Measurements from ENCODE around the gene ZNF385D.

ZNF385D gene

GRCh38 chr3:21750831-21751391, at the start of gene ZNF385D:
ZNF385D (minus strand) TSS chr3:21751210; CDS start chr3:21750916, 294 bp downstream.
- no peak for FAIRE-seq

DNA sequence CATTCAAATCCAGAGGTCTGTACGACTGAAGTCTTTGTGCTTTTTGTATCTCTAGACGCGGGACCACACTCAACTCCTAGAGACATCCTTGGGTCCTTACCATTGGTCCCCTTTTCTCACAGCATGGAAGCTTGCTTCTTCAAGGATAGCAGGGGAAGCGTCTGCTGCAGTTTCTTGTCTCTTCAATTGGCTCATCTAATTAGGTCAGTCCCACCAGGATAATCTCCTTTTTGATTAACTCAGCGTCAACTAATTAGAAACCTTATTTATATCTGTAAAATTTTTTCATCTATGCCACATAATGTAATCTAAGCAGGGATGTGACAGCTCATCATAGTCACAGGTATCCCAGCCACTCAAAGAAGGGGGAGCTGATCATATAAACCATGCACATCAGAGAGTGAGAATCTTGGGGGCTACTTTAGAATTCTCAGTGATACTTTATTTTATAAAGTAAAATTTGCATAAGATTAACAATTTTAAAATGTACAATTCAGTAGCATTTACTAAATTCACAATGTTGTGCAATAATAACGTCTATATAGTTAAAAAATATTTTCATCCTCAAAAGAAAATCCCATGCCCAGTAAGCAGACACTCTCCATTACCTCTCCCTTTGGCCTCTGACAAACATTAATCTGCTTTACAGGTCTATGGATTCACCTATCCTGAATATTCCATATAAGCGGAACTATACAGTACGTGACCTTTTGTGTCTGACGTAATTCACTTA, 47.5 kb upstream of the ZNF385D start:
- no peak for FAIRE-seq

DNA sequence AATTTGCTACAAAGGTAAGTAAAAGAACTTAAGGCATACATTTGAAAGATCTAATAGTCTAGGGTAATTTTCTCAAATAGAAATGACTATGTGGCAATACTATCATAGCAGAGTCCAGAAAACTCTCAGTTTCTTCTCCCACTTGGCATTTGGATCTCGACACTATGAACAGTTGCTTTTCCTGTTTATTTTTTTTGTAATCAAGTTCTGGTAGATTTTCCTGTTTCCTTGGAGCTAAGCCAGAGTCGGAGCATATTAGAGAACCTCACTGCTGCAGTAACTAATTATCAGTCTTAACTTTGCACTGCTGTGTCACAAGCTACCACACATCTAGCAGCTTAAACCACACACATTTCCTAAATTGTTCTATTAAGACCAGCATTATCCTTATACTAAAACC, 44.9 kb upstream of the ZNF385D start:
- no peak for FAIRE-seq

DNA sequence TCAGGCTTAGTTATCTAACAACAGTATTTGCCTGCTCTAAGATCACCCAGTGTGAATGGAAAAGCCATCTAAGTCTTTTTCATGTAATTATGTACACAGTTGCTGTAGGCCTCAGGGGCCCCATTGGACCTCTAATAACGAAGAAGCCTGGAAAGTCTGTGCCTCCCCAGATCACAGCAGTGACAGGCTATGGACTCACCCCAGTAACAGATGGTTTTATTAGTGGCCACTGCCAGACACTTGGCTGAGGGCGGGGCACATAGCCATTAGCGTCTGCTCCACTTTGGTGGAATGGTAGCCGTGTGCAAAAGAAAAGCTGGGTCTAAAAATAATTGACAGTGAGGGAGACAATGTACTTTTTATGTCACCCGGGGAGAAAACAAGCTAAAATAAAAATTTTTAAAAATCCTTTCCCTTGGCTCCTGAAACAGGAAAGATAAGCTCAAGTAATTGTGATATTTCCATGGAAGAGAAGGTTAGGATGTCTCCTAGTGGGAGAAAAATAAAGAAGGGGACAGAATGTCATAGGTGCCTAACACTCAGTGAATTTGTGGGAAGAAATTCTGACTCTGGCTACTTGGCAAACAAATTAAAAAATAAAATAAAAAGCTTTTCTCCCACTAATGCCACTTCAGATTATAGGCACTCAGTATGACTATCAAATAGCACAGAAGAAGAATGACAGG, 44.3 kb upstream of the ZNF385D start:
- FAIRE-seq, result no peak

DNA sequence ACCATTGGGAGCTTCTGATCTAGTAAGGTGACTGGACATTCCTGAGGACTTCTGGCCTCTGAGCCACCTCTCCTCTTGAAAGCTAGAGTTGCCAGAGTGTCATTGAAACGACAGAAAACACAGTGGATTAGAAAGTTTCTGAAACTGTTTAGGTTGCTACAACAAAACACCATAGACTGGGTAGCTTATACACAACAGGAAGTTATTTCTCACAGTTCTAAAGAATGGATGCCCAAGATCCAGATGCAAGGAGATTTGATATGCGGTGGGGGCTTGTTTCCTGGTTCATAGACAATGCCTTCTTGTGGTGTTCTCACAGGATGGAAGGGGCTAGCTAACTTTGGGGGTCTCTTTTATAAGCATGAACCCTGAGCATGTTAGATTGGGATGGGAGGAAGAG, 43.3 kb upstream of the ZNF385D start:
- FAIRE-seq, result no peak

GRCh38 chr3:21792176-21792575, 41.2 kb upstream of the ZNF385D start:
- FAIRE-seq, result no peak

GRCh38 chr3:21791356-21791755, 40.3 kb upstream of the ZNF385D start:
- FAIRE-seq, result no peak

- no peak for FAIRE-seq
Observed at GRCh38 chr3:21790466-21790865, 39.5 kb upstream of the ZNF385D start.

DNA sequence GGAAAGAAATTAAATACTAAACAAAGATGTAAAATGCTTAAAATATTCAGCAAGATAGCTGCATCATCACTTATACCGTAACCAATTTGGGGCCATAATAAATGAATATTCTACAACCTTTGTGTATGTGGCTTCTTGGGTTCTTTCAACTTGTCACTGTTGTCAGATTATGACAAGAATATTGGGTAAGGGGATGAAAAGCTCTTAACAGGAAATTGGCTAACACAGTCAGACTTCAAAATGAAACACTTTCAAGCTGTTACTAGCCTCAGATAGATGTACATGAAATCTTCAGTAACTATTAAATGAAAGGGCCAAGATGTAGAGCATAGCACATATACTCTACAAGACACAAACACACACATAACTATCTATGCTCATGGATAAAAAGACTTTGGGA, 38.7 kb upstream of the ZNF385D start:
- no peak for FAIRE-seq

GRCh38 chr3:21786438-21786797, 35.4 kb upstream of the ZNF385D start:
- FAIRE-seq, result no peak

DNA sequence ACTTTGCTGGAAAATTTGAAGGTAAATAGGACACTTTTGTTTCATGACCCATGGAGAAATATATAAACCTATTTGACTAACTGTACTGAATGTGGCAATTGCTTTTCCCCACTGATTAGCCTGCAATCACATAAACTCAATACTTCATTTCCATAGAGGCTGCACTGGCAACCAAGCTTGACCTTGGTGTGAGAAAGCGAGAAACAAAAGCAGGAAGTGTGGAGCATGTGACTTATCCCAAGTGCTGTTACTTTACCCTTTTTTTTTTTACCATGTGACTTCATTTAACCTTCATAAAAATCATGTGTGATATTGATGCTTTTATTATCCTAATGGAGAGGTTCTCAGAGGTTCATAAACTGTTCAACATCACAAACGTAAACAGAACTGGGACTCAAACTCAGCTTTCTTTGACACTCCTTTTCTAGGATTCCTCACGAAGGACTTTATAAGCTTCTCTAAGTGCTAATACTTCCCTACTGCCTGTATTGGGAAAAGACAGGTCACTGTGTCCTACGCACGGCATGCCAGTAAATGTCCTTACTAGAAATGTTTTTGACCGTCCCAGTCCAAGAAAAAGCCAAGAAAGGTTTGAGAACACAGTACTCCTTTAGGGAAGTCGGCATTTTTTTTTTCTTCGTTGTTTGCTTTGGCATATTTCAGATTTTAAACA, 34.9 kb upstream of the ZNF385D start:
- FAIRE-seq, result no peak

DNA sequence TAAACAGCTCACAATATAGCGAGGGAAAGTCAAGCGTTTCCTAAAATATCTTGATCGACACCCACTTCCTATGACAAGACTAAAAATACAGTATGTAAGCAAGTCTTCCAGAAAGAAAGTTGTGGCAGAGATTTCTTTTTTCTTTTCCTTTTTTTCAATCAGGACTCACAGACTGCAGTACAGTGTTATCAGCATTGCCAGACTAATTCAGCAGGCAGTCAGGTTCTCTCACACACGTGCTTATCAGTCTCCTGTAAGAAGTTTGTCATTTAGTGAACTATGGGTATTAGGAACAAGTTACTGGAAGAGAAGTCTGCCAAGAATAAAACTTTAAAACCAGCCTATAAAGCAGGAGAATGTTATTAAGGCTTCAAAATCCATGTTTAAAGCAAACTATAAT, 32.8 kb upstream of the ZNF385D start:
- FAIRE-seq, result no peak

DNA sequence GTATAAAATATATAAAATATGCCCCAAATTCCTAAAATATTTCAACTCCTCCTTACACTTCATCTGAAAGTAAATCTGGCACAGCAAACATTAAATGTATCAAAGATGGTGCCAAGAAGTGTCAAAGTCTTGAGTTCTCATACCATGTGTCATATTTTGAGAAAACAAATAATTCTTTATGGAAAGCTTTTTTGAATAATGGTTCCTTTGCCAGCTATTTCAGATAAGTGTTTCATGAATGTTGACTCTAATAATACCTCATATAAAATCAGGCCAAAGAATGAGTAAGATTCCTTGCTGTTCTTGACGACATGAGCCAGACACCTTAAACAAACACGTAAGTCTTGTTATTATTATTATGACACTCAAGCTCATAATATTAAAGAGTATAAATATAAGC, 30.3 kb upstream of the ZNF385D start:
- no peak for FAIRE-seq

- FAIRE-seq, result no peak
Observed at GRCh38 chr3:21779909-21780308, 28.9 kb upstream of the ZNF385D start.

GRCh38 chr3:21778715-21779114, 27.7 kb upstream of the ZNF385D start:
- no peak for FAIRE-seq

GRCh38 chr3:21777821-21778220, 26.8 kb upstream of the ZNF385D start:
- FAIRE-seq, result no peak

GRCh38 chr3:21766002-21766401, 15.0 kb upstream of the ZNF385D start:
- no peak for FAIRE-seq

DNA sequence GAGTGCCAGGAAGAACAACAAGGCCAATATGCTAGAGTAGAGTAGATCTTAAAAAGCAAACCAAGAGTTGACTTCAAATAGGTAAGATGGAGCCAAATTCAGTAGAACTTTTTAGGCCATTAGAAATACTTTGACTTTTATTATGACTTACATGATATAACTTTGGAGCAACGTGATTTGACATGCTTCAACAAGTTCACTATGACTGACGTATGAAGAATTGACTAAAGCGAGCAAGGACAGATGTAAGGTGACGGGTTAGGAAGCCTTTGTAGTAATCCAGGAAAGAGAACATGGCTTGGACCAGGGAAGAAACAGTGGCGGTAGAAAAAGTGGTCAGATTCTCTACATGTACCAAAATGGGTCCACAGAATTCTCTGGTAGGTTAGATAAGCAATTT, 4.9 kb upstream of the ZNF385D start:
- FAIRE-seq, result no peak

DNA sequence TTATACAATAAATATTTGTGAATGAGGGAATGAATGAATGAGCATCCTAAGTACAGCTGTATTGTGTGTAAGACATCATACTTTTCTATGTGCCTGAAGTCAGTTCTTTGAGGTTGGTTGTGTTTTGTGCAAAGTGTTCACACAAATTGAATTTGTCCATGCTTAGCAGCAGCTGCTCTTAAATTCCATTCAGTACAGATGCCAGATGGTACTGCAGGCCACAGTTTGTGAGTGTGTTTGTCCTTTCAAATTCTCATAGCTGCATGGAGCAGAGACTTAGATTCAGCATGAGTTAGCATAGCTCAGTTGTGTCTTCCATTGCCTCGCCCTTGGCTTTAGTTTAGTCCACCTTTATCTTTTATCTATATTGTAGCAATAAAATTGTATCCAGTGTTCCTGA, 3.8 kb upstream of the ZNF385D start:
- no peak for FAIRE-seq

- no peak for FAIRE-seq
Observed at GRCh38 chr3:21752749-21753347, 1.8 kb upstream of the ZNF385D start.

DNA sequence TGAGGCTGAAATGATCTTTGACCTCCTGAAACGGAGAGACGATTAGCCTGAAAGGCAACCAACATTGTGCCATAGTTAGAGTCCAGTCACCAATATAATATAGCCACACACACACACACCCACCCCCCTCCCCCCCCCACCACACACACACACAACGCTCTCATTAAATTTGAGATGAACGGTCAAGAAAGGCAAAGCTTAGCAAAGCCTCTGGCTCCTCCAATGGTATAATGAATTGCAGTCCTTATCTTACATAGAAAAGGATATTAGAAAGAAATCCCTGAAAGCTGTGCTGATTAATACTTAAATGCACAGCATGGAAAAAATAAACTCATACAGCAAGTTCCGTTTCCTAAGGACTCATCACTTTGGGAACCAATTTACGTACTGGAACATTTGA, 876 bp upstream of the ZNF385D start:
- no peak for FAIRE-seq

- FAIRE-seq, result no peak
Observed at GRCh38 chr3:21750080-21750696, 822 bp downstream of the ZNF385D start.

DNA sequence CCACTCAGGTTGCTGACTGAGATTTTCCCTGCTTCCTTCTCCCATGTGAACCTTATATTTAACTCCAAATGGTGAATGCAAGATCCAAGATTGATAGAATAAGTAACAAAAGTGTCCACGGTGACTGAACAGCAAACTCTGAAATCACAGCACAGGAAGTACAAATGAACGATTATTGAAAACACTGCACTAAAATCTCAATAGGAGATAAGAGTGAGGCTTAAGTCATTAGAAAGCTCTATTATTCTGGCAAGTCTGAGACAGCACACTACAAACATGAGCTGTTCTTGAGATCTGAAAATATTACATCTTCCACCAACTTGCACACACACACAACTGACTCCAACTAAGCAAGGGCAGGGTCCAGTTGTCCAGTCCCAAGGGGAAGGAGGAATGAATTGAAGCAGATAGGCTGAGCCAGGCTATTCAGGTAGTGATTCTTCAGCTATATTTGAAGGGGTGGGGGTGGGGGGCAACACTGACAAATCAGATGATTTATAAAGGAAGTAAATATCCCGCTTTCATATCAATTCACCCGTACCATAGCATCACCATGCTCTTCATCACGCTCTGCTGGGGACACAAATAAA, 2.9 kb downstream of the ZNF385D start:
- FAIRE-seq, result no peak
